ENCODE results near the gene SLC15A4.

GRCh38 chr12:128857133-128857763 lies 33.5 kb upstream of the SLC15A4 start:
- TF ChIP-seq ZFP3 (CRISPR knock-in tag; IDR thresholded peaks at IDR 0.05), result no peak
- TF ChIP-seq, protein P1, sequence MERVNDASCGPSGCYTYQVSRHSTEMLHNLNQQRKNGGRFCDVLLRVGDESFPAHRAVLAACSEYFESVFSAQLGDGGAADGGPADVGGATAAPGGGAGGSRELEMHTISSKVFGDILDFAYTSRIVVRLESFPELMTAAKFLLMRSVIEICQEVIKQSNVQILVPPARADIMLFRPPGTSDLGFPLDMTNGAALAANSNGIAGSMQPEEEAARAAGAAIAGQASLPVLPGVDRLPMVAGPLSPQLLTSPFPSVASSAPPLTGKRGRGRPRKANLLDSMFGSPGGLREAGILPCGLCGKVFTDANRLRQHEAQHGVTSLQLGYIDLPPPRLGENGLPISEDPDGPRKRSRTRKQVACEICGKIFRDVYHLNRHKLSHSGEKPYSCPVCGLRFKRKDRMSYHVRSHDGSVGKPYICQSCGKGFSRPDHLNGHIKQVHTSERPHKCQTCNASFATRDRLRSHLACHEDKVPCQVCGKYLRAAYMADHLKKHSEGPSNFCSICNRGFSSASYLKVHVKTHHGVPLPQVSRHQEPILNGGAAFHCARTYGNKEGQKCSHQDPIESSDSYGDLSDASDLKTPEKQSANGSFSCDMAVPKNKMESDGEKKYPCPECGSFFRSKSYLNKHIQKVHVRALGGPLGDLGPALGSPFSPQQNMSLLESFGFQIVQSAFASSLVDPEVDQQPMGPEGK (CRISPR knock-in tag; IDR thresholded peaks at IDR 0.05; ENCODE audit: borderline replicate concordance), result no peak

Data from SK-N-SH treated with all-trans-retinoic acid at 6 μM for 48 hours (cell line).